Neural progenitor cell (in vitro differentiated cells): ENCODE results near the gene TRAM2. TPM values are rescaled to one million over a fixed set of nuclear protein-coding genes. Genes with fewer than 3 reads are reported as not detected.

Experiments
- DNase-seq: peaks from one replicate; pipeline ENCODE4 v3.0.0-alpha.2; 2016; ENCODE audit warnings: low spot score
- H2AFZ ChIP-seq: fragments of 200-600 bp; sonication (generic); replicated peaks from 2 replicates; pipeline ENCODE4 v1.6.1; 2016; ENCODE audit warnings: antibody characterized with exemption
- H3F3A ChIP-seq: fragments of 200-600 bp; sonication (generic); 2 replicates; pipeline ENCODE4 v1.6.1; 2016; ENCODE audit warnings: antibody characterized with exemption, low read depth
- H3K27ac ChIP-seq: fragments of 200-600 bp; sonication (generic); 2 replicates; pipeline ENCODE4 v1.5.1; 2016; ENCODE audit warnings: mild to moderate bottlenecking
- H3K27me3 ChIP-seq: fragments of 200-600 bp; sonication (generic); 2 replicates; pipeline ENCODE4 v1.6.1; 2016; ENCODE audit warnings: mild to moderate bottlenecking, moderate library complexity
- H3K36me3 ChIP-seq: fragments of 200-600 bp; sonication (generic); 2 replicates; pipeline ENCODE4 v1.5.1; 2016
- H3K4me1 ChIP-seq: fragments of 200-600 bp; sonication (generic); 2 replicates; pipeline ENCODE4 v1.6.1; 2016; ENCODE audit warnings: mixed run types
- H3K4me2 ChIP-seq: fragments of 200-600 bp; sonication (generic); 2 replicates; pipeline ENCODE4 v1.6.1; 2016
- H3K4me3 ChIP-seq: fragments of 200-600 bp; sonication (generic); 2 replicates; pipeline ENCODE4 v1.5.1; 2016
- H3K79me2 ChIP-seq: fragments of 200-600 bp; sonication (generic); 2 replicates; pipeline ENCODE4 v1.6.1; 2016; ENCODE audit warnings: low read depth
- H3K9ac ChIP-seq: fragments of 200-600 bp; sonication (generic); 2 replicates; pipeline ENCODE4 v1.6.1; 2016
- H3K9me3 ChIP-seq: fragments of 200-600 bp; sonication (generic); 2 replicates; pipeline ENCODE4 v1.5.1; 2016; ENCODE audit warnings: low read depth
- H4K20me1 ChIP-seq: fragments of 200-600 bp; sonication (generic); 2 replicates; pipeline ENCODE4 v1.6.1; 2016; ENCODE audit warnings: low read depth
- H3K27ac Mint-ChIP-seq: 3 replicates; pipeline ENCODE4 v1.8.0; 2021; ENCODE audit warnings: mixed read lengths
- H3K27me3 Mint-ChIP-seq: 2 replicates; pipeline ENCODE4 v1.8.0; 2022; ENCODE audit warnings: low read depth, mild to moderate bottlenecking, inconsistent platforms, moderate library complexity, mixed read lengths; ENCODE audit not compliant: insufficient read depth
- H3K36me3 Mint-ChIP-seq: 3 replicates; pipeline ENCODE4 v1.8.0; 2021; ENCODE audit warnings: mixed read lengths
- H3K4me1 Mint-ChIP-seq: 3 replicates; pipeline ENCODE4 v1.8.0; 2021; ENCODE audit warnings: mixed read lengths
- H3K4me3 Mint-ChIP-seq: 3 replicates; pipeline ENCODE4 v1.8.0; 2021; ENCODE audit warnings: mild to moderate bottlenecking, moderate library complexity, mixed read lengths
- H3K9me3 Mint-ChIP-seq: 3 replicates; pipeline ENCODE4 v1.8.0; 2020; ENCODE audit warnings: mixed read lengths
- CTCF ChIP-seq: fragments of 200-600 bp; sonication (generic); IDR thresholded peaks from 2 replicates; pipeline ENCODE4 v1.5.1; 2017; ENCODE audit warnings: antibody characterized with exemption, mild to moderate bottlenecking
- EZH2 ChIP-seq: fragments of 200-600 bp; sonication (generic); IDR thresholded peaks from 2 replicates; pipeline ENCODE4 v1.6.1; 2017; ENCODE audit warnings: antibody characterized with exemption, mild to moderate bottlenecking, moderate library complexity
- EZH2phosphoT487 ChIP-seq: fragments of 200-600 bp; sonication (generic); IDR thresholded peaks from 2 replicates; pipeline ENCODE4 v1.6.1; 2017; ENCODE audit warnings: antibody characterized with exemption
- total RNA-seq: library from RNA; depleted of rRNA; stranded (reverse); fragments of >200 nt; gene quantifications from 2 replicates; pipeline ENCODE4 v1.2.3, GENCODE V29; 2015; ENCODE audit warnings: low replicate concordance

Gene TRAM2
- total RNA-seq, 1 donor from 2014 or later: 12.3 TPM

- no peak for DNase-seq
- Mint-ChIP-seq H3K27me3 (peaks cover 5% of the 10 kb centered on the region), H3K4me3 (no peak overlapping the region), H3K27ac (no peak overlapping the region), H3K36me3 (peaks cover 33% of the 10 kb centered on the region), H3K4me1 (peaks cover 9% of the 10 kb centered on the region), H3K9me3 (no peaks in the 10 kb centered on the region)
- peak overlapping the region; percentile 70 for H3K27ac ChIP-seq
- no peak for TF ChIP-seq EZH2
- no peak for TF ChIP-seq CTCF
- TF ChIP-seq EZH2phosphoT487: no peak
- H3K4me2 ChIP-seq: no peak overlapping the region
- H3K36me3 ChIP-seq: no peaks in the 10 kb centered on the region
- H3K9me3 ChIP-seq: no peaks in the 10 kb centered on the region
- H3K4me3 ChIP-seq: no peak overlapping the region
- no peaks in the 10 kb centered on the region for H3K27me3 ChIP-seq
- H3F3A ChIP-seq: peaks cover 8% of the 10 kb centered on the region
- peaks cover 7% of the 10 kb centered on the region for H3K4me1 ChIP-seq
- H2AFZ ChIP-seq: no peak overlapping the region
- H3K9ac ChIP-seq: no peak overlapping the region
- no peaks in the 10 kb centered on the region for H4K20me1 ChIP-seq
- no peaks in the 10 kb centered on the region for H3K79me2 ChIP-seq
Measured at GRCh38 chr6:52493669-52494068, 83.2 kb downstream of the TRAM2 start.

- H3K4me2 ChIP-seq: no peak overlapping the region
- H2AFZ ChIP-seq: no peak overlapping the region
- no peak overlapping the region for H3K27ac Mint-ChIP-seq
- peaks cover 5% of the 10 kb centered on the region for H3K27me3 Mint-ChIP-seq
- H3K27ac ChIP-seq: no peak overlapping the region
- DNase-seq: no peak
- no peaks in the 10 kb centered on the region for H3K27me3 ChIP-seq
- TF ChIP-seq EZH2phosphoT487: no peak
- no peak for TF ChIP-seq CTCF
- no peak for TF ChIP-seq EZH2
- H3K9ac ChIP-seq: no peak overlapping the region
- H3K9me3 Mint-ChIP-seq: no peaks in the 10 kb centered on the region
- peaks cover 5% of the 10 kb centered on the region for H3F3A ChIP-seq
- no peaks in the 10 kb centered on the region for H3K4me1 Mint-ChIP-seq
- no peak overlapping the region for H3K4me3 ChIP-seq
- peaks cover 5% of the 10 kb centered on the region for H3K4me1 ChIP-seq
- H3K79me2 ChIP-seq: no peaks in the 10 kb centered on the region
- H3K9me3 ChIP-seq: no peaks in the 10 kb centered on the region
- no peaks in the 10 kb centered on the region for H3K36me3 ChIP-seq
- H3K36me3 Mint-ChIP-seq: peaks cover 34% of the 10 kb centered on the region
- no peak overlapping the region for H3K4me3 Mint-ChIP-seq
- H4K20me1 ChIP-seq: no peaks in the 10 kb centered on the region
Measured at GRCh38 chr6:52491203-52492069, 85.4 kb downstream of the TRAM2 start.

- Histone ChIP-seq H3K9me3 (no peaks in the 10 kb centered on the region), H3F3A (peaks cover 5% of the 10 kb centered on the region), H3K79me2 (no peaks in the 10 kb centered on the region), H4K20me1 (no peaks in the 10 kb centered on the region), H3K36me3 (no peaks in the 10 kb centered on the region), H3K4me2 (no peak overlapping the region), H3K9ac (no peak overlapping the region), H3K27ac (no peak overlapping the region), H2AFZ (no peak overlapping the region), H3K4me3 (no peak overlapping the region), H3K27me3 (no peaks in the 10 kb centered on the region), H3K4me1 (peaks cover 5% of the 10 kb centered on the region)
- Mint-ChIP-seq H3K9me3 (no peaks in the 10 kb centered on the region), H3K4me1 (no peaks in the 10 kb centered on the region), H3K36me3 (peaks cover 37% of the 10 kb centered on the region), H3K27me3 (peaks cover 5% of the 10 kb centered on the region), H3K27ac (no peak overlapping the region), H3K4me3 (no peak overlapping the region)
- DNase-seq: no peak
- TF ChIP-seq EZH2 (no peak), CTCF (no peak), EZH2phosphoT487 (no peak)
Measured at GRCh38 chr6:52489881-52490280, 87.0 kb downstream of the TRAM2 start.
